GM15510 (cell line): Measurements from ENCODE around the gene INSL3.

Experiments
- POLR2A ChIP-seq: IDR thresholded peaks from 3 replicates; pipeline ENCODE4 v1.6.1; 2011; ENCODE audit warnings: borderline replicate concordance; ENCODE audit not compliant: insufficient read length; ENCODE audit errors: extremely low read depth

The INSL3 gene

DNA sequence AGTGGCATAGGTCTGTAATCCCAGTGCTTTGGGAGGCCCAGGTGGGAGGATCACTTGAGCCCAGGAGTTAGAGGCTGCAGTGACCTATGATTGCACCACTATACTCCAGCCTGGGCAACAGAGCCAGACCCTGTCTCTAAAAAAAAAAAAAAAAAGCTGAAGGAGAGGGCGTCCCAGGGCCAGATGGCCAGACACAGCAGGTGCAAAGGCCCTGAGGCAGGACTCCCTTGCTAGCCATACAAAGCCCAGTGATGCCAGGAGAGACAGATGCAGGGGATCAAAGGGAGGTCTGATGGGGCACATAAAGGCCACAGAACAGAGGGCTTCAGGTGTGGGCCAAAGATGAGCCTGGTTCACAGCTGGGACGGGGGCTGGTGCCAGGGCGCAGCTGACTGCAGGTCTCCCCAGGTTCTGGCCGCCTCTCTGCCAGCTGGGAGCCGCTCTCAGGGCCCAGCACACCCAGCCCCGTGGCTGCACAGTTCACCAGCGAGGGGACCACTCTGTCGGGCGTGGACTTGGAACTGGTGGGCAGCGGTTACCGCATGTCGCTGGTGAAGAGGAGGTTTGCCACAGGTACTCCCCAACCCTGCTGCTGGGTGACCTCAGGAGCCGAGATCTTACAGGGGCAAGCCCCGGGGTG lies 33.9 kb downstream of the INSL3 start:
- no peak for TF ChIP-seq POLR2A

DNA sequence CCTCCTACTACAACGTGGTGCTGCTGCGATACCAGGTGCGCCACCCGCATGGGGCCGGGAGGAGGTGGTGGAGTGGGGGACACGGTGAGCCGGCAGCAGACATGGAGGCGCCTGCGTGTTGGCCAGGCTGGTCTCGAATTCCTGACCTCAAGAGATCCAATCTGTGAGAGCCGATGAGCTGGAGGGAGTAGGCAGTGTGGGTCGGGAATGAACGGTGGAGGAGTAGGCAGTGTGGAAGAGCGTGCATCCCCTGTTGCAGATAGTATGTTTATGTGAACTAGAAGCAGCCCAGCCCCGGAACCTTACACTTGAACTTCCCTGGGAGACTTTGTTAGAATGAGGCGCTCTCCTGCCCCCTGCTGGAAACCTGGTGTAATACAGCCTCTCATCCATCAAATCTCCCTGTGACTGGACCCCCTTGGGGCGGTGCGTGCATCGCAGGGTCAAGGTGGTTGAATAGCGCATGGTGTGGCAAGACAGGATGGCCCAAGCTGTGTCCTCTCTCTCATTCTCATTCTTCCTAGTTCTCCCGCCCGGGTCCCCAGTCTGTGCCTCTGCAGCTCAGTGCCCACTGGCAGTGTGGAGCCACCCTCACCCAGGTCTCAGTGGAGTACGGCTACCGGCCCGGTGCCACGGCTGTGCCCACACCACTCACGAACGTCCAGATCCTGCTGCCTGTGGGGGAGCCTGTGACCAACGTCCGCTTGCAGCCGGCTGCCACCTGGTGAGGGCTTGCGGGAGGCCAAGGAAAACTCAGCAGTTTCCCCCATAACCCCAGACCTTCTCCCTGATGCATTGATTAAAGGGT lies 36.9 kb downstream of the INSL3 start:
- TF ChIP-seq POLR2A, result no peak

DNA sequence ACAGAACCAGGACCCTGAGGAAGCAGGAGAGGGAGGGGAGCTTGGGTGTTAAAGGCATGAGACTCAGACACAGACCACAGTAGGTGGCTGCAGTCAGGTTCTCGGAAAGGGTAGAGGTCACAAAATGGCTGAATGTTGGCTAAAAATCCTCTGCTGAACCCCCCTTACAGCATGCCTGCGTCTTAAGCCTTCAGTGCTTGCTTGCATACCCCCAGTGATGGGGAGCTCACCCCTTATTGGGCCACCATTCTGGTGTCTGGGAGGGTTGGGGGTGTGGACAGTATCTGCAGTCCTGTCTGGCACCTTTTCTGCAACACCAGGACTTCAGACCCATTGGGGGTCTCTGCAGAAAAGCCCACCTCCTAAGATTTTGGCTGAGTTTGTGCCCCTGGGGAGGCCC lies 40.5 kb downstream of the INSL3 start:
- TF ChIP-seq POLR2A, result no peak

DNA sequence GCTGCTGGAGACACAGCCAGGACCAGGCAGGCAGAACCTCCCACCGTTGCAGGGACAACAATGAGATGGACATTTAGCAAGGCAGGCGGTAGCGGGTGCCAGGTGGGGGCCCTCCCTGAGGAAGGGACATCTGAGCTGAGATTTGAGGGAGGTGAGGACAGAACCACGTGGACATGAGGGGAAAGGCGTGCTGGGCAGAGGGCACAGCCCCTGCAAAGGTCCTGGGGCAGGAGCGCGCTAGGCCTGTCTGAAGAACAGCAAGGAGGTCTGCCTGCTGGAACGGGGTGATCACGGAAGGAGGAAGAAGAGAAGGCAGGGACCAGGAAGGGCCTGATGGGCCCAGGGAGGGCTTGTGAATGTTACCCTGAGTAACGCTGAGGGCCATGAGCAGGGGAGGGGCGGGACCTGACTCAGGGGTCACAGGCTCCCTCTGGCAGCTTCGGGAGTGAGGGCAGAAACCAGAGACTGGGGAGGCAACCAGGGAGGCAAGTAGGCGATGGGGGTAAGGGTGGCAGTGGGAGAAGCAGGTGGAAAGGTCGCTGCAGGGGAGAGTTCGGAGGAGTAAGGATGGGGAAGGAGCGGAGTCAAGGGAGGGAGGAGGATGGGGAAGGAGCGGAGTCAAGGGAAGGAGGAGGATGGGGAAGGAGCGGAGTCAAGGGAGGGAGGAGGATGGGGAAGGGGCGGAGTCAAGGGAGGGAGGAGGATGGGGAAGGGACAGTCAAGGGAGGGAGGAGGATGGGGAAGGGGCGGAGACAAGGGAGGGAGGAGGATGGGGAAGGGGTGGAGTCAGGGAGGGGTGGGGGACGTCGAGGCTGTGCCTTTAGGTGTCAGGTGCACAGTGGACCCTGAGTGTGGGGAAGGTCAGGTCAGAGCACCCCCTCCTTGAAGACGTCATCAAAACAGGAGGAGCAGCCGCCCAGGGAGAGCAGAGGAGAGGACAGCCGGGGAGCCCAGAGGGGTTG lies 42.1 kb downstream of the INSL3 start:
- no peak for TF ChIP-seq POLR2A

DNA sequence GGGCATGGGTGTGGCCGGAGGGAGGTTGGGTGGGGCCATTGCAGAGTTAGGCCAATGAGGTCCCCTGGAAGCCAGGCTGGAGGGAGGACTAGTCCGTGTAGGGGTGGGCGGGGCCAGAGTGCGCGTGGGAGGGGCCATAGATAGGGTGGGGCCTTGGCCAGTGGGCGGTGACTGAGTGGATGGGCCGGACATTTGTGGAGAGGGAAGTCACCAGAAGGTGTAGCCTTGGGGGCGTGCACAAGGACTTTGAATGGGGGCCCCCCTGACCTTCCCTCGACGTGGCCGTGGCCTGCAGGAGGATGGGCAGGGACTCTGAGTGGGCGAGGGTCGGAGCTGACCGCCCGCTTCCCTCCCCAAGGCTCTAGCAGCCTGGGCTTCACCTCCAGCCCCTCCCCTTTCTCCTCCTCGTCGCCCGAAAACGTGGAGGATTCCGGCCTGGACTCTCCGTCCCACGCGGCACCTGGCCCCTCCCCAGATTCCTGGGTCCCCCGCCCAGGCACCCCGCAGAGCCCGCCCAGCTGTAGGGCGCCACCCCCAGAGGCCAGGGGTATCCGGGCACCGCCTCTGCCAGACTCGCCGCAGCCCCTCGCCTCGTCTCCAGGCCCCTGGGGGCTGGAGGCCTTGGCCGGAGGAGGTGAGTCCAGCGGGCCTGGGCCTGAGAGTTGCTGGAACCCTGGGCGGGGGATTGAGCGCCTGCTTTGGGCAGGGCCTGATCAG lies 42.9 kb downstream of the INSL3 start:
- TF ChIP-seq POLR2A, result no peak

DNA sequence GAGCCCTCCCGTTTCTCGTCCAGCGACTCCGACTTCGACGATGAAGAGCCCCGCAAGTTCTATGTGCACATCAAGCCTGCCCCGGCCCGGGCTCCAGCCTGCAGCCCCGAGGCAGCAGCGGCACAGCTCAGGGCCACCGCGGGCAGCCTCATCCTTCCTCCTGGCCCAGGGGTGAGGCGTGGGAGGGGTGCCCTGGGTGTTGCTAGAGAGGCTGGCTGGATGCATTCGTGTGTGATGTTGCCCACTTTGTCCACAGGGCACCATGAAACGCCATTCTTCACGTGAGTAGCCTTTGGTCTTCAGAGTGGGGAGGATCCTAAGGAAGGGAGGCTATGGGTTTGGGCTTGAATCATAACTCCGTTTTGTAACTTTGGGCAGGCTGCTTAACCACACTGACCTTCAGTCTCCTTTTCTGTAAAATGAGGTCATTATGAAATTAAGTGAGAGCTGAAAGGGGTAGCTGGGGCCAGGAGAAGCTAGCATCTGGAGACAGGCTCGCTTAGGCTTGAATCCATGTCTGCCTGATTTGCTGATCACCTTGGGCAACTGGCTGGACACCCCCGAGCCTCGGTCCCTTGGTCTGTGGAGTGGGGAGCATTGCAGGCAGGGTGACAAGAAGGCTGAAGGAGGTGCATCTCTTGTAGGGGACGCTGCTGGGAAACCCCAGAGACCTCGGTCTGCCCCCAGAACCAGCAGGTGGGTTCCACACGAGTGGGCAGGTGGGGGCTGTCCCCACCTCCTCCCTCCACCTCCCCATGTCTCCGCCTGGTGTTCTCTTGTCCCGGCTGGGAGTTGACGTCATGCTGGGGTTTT lies 45.1 kb downstream of the INSL3 start:
- TF ChIP-seq POLR2A, result no peak

DNA sequence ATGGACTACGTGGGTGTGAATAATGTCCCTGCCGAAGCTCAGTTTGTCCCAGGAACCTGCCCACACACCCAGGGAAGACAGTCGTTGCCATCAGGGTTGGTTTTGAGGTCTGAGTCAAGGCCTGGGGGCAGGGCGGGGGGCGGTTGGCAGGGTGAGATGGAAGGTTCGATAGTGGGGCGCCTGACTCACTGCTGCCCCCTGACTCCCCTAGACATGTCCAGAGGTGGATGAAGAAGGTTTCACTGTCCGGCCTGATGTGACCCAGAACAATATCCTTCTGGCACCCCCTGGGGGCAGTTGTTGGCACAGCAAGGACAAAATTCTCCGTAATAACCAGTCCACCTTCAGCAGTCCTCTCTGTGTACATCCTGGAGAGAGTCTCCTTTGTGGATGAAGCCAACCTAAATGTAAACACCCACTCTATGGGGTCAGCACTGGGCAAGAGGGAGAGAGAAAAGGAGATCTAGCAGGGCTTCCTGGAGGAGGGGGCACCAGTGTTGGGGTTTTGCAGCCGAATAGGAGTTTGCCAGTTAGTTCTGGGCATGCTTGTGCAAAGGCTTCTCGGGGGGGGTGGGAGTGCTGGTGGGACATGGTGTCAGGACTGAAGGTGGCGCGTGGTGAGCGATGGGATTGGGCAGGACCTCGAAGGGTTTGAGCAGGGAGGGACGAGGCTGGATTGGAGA lies 45.9 kb downstream of the INSL3 start:
- TF ChIP-seq POLR2A, result no peak

DNA sequence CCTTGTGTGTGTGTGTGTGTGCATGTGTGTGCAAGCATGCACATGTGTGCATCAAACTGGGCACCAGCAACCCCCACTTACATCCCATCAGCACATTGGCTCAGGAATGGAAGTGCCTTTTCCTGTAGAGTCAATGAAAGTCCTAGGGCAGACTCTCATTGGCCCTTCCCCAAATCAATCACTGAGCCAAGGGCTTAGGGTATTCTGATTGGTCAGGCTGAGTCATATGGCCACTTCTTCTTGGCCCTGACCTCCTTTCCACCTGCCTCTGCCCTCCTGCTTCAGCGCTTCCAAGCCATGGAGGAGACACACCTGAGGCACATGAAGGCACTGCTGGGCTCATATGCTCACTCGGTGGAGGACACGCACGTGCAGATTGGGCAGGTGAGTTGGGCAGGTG lies 49.1 kb downstream of the INSL3 start:
- no peak for TF ChIP-seq POLR2A

DNA sequence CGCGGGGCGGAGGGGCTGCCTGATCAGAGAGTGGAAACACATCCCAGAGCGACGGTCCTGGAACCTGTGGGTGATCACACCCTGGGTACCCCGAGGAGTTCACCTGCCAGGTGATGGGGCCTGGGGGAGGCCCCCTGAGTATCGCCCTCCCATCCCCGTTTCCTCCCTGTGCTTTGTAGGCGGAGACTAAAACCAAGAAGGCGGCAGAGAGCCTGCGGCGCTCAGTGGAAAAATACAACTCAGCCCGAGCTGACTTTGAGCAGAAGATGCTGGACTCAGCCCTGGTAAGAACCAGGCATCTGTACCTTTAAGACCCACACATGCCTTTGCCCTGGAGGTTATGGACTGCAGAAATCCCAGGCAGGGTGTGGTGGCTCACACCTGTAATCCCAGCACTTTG lies 50.7 kb downstream of the INSL3 start:
- TF ChIP-seq POLR2A, result no peak

DNA sequence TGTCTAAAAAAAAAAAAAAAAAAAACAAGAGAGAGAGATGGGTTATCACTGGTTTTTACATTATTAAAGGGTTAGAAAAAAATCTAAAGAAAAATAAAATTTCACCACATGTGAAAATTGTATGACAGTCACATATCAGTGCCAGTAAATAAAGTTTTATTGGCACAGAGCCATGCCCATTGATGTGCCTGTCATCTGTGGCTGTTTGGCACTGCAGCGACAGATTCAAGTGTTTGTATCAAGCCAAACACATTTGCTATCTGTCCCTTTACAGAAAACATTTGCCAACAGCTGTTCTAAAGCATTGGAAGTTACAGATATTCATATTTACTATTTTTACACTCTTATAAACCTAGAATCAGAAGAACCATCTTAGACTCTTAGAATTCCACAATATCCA lies 53.8 kb downstream of the INSL3 start:
- TF ChIP-seq POLR2A, result no peak

DNA sequence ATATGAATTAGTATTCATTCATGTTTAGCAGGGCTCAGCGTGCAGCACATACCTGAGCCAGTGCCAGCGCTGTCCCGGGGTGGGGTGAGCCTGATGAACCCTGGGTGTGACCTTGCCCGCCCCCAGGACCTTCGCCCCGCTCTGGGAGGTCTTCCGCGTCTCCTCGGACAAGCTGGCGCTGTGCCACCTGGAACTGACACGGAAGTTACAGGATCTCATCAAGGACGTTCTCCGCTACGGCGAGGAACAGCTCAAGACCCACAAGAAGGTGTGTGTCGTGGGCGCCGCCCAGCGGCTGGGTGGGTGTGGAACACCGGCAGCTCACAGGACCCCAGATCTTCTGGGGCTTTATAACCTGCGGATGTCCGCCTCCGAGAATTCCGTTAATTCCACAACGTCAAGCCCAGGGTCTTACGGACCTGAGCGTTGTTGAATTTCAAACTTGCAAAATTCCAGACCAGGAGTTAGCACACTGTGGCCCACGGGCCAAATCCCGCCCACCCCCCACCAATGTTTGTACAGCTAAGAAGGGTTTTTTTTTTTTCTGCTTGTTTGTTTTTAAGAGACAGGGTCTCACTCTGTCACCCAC lies 54.7 kb downstream of the INSL3 start:
- TF ChIP-seq POLR2A, result no peak
